Fibroblast of skin of scalp (primary cell): ENCODE data around the gene SREK1IP1.

Source experiments
- DNase-seq: peaks from one replicate; pipeline ENCODE4 v3.0.0-alpha.2; 2013

The SREK1IP1 gene

DNA sequence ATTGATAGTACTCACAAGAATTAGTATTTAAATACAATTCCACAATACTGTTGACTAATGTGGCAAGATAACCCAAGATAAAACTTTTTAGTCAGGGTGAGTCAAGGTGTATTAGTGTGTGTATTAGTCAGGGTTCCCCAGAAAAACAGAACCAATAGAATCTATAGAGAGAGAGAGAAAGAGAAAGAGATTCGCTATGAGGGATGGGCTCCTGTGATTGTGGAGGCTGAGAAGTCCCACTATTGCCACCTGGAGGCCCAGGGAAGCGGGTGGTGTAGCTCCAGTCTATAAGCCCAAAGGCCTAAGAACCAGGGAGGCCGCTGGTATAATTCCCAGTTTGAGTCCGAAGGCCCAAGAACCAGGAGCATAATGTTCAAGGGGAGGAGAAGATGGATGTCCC is 88.2 kb downstream of the SREK1IP1 start:
- no peak for DNase-seq

DNA sequence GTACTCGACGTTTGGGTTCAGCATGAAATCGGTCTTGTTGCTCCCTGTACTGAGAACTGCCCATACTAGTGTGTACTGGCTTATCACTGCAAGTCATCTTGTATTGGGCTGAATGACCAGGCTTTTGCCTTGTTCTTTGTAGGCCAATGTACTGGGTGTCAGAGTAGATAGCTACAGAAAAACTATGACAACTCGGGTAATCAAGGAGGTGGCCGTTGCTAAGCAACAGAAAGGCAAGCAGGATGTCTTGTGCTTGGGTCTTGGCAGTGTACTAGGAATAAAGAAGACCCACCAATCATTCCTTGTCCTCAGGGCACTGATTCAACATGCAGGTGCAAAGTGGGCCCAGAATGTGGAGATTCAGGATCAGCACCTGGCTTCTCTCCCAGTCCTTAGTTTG is 90.1 kb downstream of the SREK1IP1 start:
- no peak for DNase-seq

DNA sequence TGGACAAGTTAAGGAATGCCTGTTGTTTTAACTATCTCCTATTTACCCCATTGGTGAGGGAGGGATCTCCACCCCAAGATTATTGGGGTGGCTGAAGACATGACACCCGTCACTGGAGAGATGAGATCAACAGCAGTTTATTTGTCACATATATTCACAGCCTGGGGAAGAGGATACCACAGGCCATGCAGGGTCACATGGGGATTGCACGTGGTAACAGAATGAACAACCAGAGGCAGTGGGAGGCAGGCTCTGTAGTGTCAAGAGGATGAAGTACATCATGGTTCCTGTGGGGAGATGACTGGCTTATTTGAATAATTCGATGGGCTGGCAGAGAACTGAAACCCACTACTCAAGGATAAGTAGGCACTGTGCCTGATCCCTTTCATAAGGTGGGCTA is 96.8 kb downstream of the SREK1IP1 start:
- no peak for DNase-seq

DNA sequence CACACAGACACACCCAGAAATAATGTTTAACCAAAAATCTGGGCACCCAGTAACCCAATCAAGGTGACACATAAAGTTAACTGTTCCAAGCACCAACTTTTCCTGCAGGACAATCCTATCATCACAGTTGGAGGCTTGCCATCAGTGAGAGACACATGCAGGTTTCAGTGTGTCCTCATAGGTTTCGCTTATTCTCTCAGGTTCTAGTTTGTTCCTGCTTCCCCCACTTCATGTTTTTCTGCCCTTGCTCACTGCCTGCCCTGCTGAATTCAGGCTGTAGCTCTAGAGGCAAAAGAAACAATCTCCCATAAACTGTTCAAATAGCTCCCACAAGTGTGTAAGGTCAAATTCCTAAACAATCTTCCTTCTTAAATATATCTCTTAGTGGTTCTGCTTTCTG is 98.2 kb downstream of the SREK1IP1 start:
- no peak for DNase-seq
